Skeletal muscle tissue (tissue), 4 donors: Measurements from ENCODE around the gene TMEM131L. TPM values are rescaled to one million over a fixed set of nuclear protein-coding genes. Genes with fewer than 3 reads are reported as not detected.
A peak's percentile ranks its signal among the peaks of the same experiment; 100 is the strongest.

Experiments used
- H3K27ac ChIP-seq: one replicate; pipeline ENCODE4 v1.7.0; 2013; ENCODE audit warnings: mild to moderate bottlenecking, low read depth, low read length, inconsistent platforms
- H3K27me3 ChIP-seq, 3 donors: one replicate each; pipeline ENCODE4 v1.7.0; 2013; ENCODE audit warnings: low read length in 3 of 3; ENCODE audit not compliant: control insufficient read depth in 3 of 3, insufficient read depth in 3 of 3
- H3K36me3 ChIP-seq, 3 donors: one replicate each; pipeline ENCODE4 v1.7.0; 2013; ENCODE audit warnings: low read length in 3 of 3; ENCODE audit not compliant: control insufficient read depth in 3 of 3, insufficient read depth in 3 of 3
- H3K4me1 ChIP-seq, 3 donors: one replicate each; pipeline ENCODE4 v1.7.0; 2013; ENCODE audit warnings: low read length in 3 of 3, mild to moderate bottlenecking in 3 of 3; ENCODE audit not compliant: control insufficient read depth in 3 of 3, insufficient read depth in 3 of 3
- H3K4me3 ChIP-seq, 3 donors: one replicate each; pipeline ENCODE4 v1.7.0; 2013; ENCODE audit warnings: low read length in 3 of 3
- H3K9ac ChIP-seq, 3 donors: one replicate each; pipeline ENCODE4 v1.7.0; 2013; ENCODE audit warnings: low read length in 3 of 3, mild to moderate bottlenecking in 3 of 3, moderate library complexity in 2 of 3, low read depth in 1 of 3
- H3K9me3 ChIP-seq, 3 donors: one replicate each; pipeline ENCODE4 v1.7.0; 2013; ENCODE audit warnings: low read length in 3 of 3; ENCODE audit not compliant: control insufficient read depth in 3 of 3
- total RNA-seq: library from RNA; depleted of rRNA; stranded (reverse); fragments of >200 nt; gene quantifications from one replicate; pipeline ENCODE4 v1.2.3, GENCODE V29; 2014
- donor health status: Osteomylitis.

The TMEM131L gene
- total RNA-seq, 1 donor from 2014 or later: 69.4 TPM

DNA sequence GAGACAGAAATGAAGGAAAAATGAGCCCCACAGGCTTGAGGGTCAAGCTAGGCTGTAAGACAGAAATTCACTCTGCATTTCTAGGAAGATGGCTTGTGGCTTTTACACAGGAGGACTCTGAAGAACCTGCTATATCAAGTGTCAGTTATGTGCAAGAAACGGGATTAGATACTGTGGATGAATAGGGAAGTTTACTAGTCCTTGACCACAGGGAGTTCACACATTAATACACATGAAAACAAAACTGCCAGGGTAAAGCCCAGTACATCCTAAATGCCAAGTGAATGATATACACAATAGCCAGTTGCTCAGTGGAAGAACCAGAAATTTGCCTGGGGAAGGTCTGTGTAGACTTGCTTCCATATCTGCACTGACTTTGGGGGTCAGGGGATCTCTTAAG lies 53.5 kb downstream of the TMEM131L start:
- Histone ChIP-seq H3K27ac (no peak overlapping the region), H3K27me3 (no peaks in the 10 kb centered on the region), H3K9ac (no peak overlapping the region), H3K9me3 (no peaks in the 10 kb centered on the region), H3K4me1 (peaks cover 33 to 64% (median 42%) of the 10 kb centered on the region in 3 donors), H3K4me3 (no peak overlapping the region), H3K36me3 (no peaks in the 10 kb centered on the region)

GRCh38 chr4:153520227-153520626 lies 54.1 kb downstream of the TMEM131L start:
- Histone ChIP-seq H3K9ac (no peak overlapping the region), H3K27ac (no peak overlapping the region), H3K36me3 (no peaks in the 10 kb centered on the region), H3K9me3 (no peaks in the 10 kb centered on the region), H3K27me3 (no peaks in the 10 kb centered on the region), H3K4me3 (no peak overlapping the region), H3K4me1 (peaks cover 36 to 68% (median 45%) of the 10 kb centered on the region in 3 donors)

GRCh38 chr4:153520801-153521329 lies 54.7 kb downstream of the TMEM131L start:
- Histone ChIP-seq H3K36me3 (no peaks in the 10 kb centered on the region), H3K27me3 (no peaks in the 10 kb centered on the region), H3K9ac (no peak overlapping the region), H3K4me1 (peaks cover 36 to 68% (median 45%) of the 10 kb centered on the region in 3 donors), H3K9me3 (no peaks in the 10 kb centered on the region), H3K27ac (no peak overlapping the region), H3K4me3 (no peak overlapping the region)

DNA sequence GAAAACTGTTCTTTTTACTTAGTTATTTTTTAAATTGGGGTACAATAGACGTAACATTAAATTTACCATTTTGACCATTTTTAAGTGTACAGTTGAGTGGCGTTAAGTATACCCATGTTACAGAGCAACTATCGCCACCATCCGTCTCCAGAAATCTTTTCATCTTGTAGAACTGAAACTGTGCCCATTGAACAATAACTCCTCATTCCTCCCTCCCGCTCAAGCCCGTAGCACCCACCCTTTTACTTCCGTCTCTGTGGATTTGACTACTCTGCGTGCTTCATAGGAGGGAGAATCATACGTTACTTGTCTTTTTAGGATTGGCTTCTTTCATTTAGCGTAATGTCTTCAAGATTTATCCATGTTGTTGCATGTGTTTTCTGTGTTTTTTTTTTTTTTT lies 55.3 kb downstream of the TMEM131L start:
- peaks cover 36 to 68% (median 45%) of the 10 kb centered on the region in 3 donors for H3K4me1 ChIP-seq
- no peaks in the 10 kb centered on the region for H3K27me3 ChIP-seq
- no peak overlapping the region for H3K9ac ChIP-seq
- H3K36me3 ChIP-seq: no peaks in the 10 kb centered on the region
- H3K4me3 ChIP-seq: no peak overlapping the region
- H3K9me3 ChIP-seq: no peaks in the 10 kb centered on the region
- H3K27ac ChIP-seq: no peak overlapping the region

DNA sequence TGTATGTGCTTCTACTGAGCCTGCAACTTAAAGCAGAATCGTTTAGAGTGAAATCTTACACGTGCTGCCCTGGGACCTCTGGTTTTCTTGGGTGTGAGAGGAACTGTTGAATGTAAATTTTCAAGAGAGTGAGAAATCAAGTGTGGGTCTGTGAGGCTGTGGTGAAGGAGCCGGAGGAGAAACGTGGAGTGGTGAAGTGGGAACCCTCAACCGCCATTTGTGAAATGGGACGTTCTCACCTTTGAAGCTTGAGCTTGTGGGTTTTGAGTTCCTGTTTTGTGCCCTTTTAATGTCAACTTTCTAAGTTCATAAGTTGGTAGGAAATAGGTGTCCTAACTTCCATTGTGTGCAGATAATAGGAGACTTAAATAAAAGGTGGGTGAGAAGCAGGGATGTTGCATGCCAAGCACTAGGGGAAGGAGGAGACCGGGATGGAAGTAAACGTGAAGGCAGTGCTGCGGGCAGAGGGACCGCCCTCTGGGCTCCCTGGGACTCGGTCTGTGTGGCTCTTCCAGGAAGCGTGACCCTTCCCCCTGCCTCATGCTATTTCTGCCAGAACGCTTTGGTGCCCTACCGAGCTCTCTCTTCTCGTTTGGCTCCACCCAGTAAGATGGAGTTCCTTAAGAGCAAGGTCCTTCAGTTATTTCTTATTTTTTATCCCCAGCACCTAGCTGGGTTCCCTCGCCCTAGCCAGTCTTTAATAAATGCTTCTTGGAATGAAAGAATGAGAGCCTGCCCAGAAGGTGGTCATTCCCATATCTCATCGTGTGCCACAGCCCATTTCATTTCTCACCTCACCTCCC lies 56.0 kb downstream of the TMEM131L start:
- Histone ChIP-seq H3K27me3 (no peaks in the 10 kb centered on the region), H3K9ac (no peak overlapping the region), H3K4me1 (peaks cover 36 to 67% (median 45%) of the 10 kb centered on the region in 3 donors), H3K4me3 (no peak overlapping the region), H3K36me3 (no peaks in the 10 kb centered on the region), H3K9me3 (no peaks in the 10 kb centered on the region), H3K27ac (no peak overlapping the region)

DNA sequence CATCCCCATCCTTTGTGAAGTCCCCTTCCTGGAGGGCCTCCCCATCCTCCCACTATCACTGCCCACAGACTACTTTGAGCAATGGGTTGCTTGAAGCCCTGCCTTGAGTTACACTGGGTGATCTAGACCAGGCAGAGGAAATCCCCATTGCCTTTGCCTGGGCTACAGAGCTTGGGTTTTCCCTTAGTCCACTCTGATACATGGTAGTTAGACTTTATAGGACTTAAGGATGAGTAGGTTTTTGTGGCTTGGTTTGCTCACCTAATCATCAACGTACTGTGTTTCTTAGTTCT lies 56.6 kb downstream of the TMEM131L start:
- Histone ChIP-seq H3K27ac (no peak overlapping the region), H3K27me3 (no peaks in the 10 kb centered on the region), H3K36me3 (no peaks in the 10 kb centered on the region), H3K9me3 (no peaks in the 10 kb centered on the region), H3K4me3 (no peak overlapping the region), H3K4me1 (peaks cover 38 to 67% (median 46%) of the 10 kb centered on the region in 3 donors), H3K9ac (no peak overlapping the region)

GRCh38 chr4:153523164-153523796 lies 57.1 kb downstream of the TMEM131L start:
- H3K27ac ChIP-seq: no peak overlapping the region
- peaks cover 34 to 66% (median 43%) of the 10 kb centered on the region in 3 donors for H3K4me1 ChIP-seq
- no peaks in the 10 kb centered on the region for H3K27me3 ChIP-seq
- H3K4me3 ChIP-seq: no peak overlapping the region
- no peak overlapping the region for H3K9ac ChIP-seq
- no peaks in the 10 kb centered on the region for H3K36me3 ChIP-seq
- no peaks in the 10 kb centered on the region for H3K9me3 ChIP-seq

DNA sequence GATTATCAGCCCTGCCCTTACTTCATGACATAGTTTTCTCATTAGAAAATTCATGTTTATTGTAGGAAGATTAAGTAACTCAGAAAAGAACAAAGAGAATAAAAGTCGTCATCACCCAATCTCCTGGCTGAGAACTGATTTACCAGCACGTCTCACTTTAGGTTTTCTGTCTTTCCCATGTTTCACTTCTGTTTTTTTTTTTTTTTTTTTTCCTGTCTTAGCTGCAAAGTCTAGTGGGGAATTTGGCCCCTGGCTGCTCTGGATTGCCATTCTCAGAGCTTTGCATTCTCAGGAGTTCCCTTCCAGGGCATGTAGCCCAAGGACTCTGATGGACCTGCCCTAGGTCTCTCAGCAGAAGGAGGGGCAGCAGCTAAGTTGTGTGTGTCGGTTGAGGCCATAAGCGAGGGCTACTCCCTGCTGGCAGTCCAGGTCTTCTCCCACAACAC lies 57.8 kb downstream of the TMEM131L start:
- Histone ChIP-seq H3K27ac (no peak overlapping the region), H3K27me3 (no peaks in the 10 kb centered on the region), H3K4me1 (peaks cover 30 to 65% (median 36%) of the 10 kb centered on the region in 3 donors), H3K36me3 (no peaks in the 10 kb centered on the region), H3K4me3 (no peak overlapping the region), H3K9me3 (no peaks in the 10 kb centered on the region), H3K9ac (peak overlapping the region in 1 of 3 donors; percentile 34)

GRCh38 chr4:153524682-153525081 lies 58.5 kb downstream of the TMEM131L start:
- no peak overlapping the region for H3K9ac ChIP-seq
- no peaks in the 10 kb centered on the region for H3K36me3 ChIP-seq
- H3K9me3 ChIP-seq: no peaks in the 10 kb centered on the region
- H3K4me3 ChIP-seq: no peak overlapping the region
- H3K27me3 ChIP-seq: no peaks in the 10 kb centered on the region
- H3K4me1 ChIP-seq: peaks cover 28 to 64% (median 33%) of the 10 kb centered on the region in 3 donors
- H3K27ac ChIP-seq: no peak overlapping the region

- H3K9me3 ChIP-seq: no peaks in the 10 kb centered on the region
- peaks cover 50 to 67% (median 55%) of the 10 kb centered on the region in 3 donors for H3K4me1 ChIP-seq
- H3K4me3 ChIP-seq: no peak overlapping the region
- no peaks in the 10 kb centered on the region for H3K27me3 ChIP-seq
- H3K9ac ChIP-seq: no peak overlapping the region
- no peaks in the 10 kb centered on the region for H3K36me3 ChIP-seq
- no peak overlapping the region for H3K27ac ChIP-seq
These were observed 61.5 kb downstream of the TMEM131L start for GRCh38 chr4:153527690-153528089.
